ENCODE measurements around the gene ADCY9. TPM values are rescaled to one million over a fixed set of nuclear protein-coding genes. Genes with fewer than 3 reads are reported as not detected.

The ADCY9 gene
- 10 to 100 TPM in 2 of 4 donors, 1 to 10 TPM in 2; 6.3 to 22.3 (median 11.2) TPM for total RNA-seq

- intact Hi-C loops (cut with DNase I): no loop called here
- Histone ChIP-seq H3K4me1 (peaks cover 19 to 52% (median 39%) of the 10 kb centered on the region in 3 donors), H3K4me3 (peak within 1 kb of the TSS; percentile 46 to 74 (median 64)), H3K27me3 (peaks cover 0 to 34% (median 0%) of the 10 kb centered on the region in 4 donors), H3K36me3 (no peaks in the 10 kb centered on the region), H3K27ac (peak within 1 kb of the TSS; percentile 77 to 90 (median 84)), H3K9me3 (no peaks in the 10 kb centered on the region)
- no peak for DNase-seq
- 12 to 15% methylated on average over 10 to 20 of the region's 105 CpGs for WGBS, 2 donors
- TF ChIP-seq CTCF (IDR thresholded peaks at IDR 0.05) (no peak), POLR2A (IDR thresholded peaks at IDR 0.05) (peak in 2 of 4 donors; percentile 15 to 60)
Measured at GRCh38 chr16:4116325-4117249, at the start of gene ADCY9. TSS of gene ADCY9 (minus strand) at chr16:4116442. CDS start at chr16:4115442, 1,000 bp downstream.

GRCh38 chr16:4160658-4161430 is 44.6 kb upstream of the ADCY9 start:
- no peaks in the 10 kb centered on the region for H3K36me3 ChIP-seq
- no peak overlapping the region for H3K4me3 ChIP-seq
- intact Hi-C loops (cut with DNase I): no loop called here
- H3K27ac ChIP-seq: no peak overlapping the region
- TF ChIP-seq POLR2A (IDR thresholded peaks at IDR 0.05) (no peak), CTCF (IDR thresholded peaks at IDR 0.05) (no peak)
- no peaks in the 10 kb centered on the region for H3K9me3 ChIP-seq
- no peaks in the 10 kb centered on the region for H3K27me3 ChIP-seq
- 75 to 85% methylated on average over 7 of the region's 7 CpGs for WGBS, 2 donors
- DNase-seq: no peak
- no peaks in the 10 kb centered on the region for H3K4me1 ChIP-seq

- Histone ChIP-seq H3K4me3 (no peak overlapping the region), H3K4me1 (no peaks in the 10 kb centered on the region), H3K36me3 (no peaks in the 10 kb centered on the region), H3K27ac (no peak overlapping the region), H3K9me3 (no peaks in the 10 kb centered on the region), H3K27me3 (no peaks in the 10 kb centered on the region)
- WGBS, 2 donors: 83 to 90% methylated on average over 16 to 17 of the region's 17 CpGs
- no peak for TF ChIP-seq CTCF (IDR thresholded peaks at IDR 0.05)
- no peak for TF ChIP-seq POLR2A (IDR thresholded peaks at IDR 0.05)
- intact Hi-C loops (cut with DNase I): no loop called here
- no peak for DNase-seq
Measured at GRCh38 chr16:4159726-4160125, 43.5 kb upstream of the ADCY9 start.

- 70 to 71% methylated on average over 12 to 13 of the region's 13 CpGs for WGBS, 2 donors
- DNase-seq: no peak
- no peak overlapping the region for H3K4me3 ChIP-seq
- H3K36me3 ChIP-seq: no peaks in the 10 kb centered on the region
- H3K27ac ChIP-seq: no peak overlapping the region
- intact Hi-C loops (cut with DNase I): no loop called here
- no peaks in the 10 kb centered on the region for H3K9me3 ChIP-seq
- H3K4me1 ChIP-seq: no peaks in the 10 kb centered on the region
- H3K27me3 ChIP-seq: no peaks in the 10 kb centered on the region
- TF ChIP-seq CTCF (IDR thresholded peaks at IDR 0.05): no peak
- TF ChIP-seq POLR2A (IDR thresholded peaks at IDR 0.05): no peak
Measured at GRCh38 chr16:4158143-4159093, 42.2 kb upstream of the ADCY9 start.

Data from esophagus squamous epithelium (tissue), 5 donors.